HG03439 (cell line): ENCODE results near the gene MYO7B.

ENCODE experiments used
- ATAC-seq: cut with Tn5 transposase; IDR thresholded peaks from one replicate; pipeline ENCODE4 v1.9.1; 2021; ENCODE audit warnings: mild to moderate bottlenecking, moderate library complexity; ENCODE audit not compliant: unreplicated experiment

MYO7B gene

DNA sequence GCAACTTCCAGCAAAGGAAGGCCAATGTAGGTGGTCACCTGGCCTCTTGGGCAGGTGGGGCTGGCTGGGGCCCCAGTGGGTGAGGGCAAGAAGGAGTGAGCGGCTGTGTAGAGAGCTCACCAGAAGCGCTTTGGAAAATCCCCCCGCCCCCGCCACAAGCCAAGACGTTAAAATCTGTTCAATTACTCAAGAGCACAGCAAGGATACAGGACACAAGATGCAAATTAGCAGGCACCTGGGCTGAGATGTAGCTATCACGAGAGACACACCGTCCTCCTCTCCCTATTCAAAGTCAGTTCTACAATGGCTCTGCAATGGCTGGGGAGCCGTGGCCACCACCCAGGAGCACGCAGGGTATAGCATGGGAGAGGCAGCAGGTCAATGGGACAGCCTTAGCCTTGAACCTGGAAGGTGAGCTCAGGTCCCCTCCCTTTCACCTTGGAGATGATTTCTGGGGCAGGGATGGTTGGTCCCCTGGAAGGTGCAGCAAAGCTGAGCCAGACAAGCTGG is 72.0 kb downstream of the MYO7B start:
- ATAC-seq, result no peak

DNA sequence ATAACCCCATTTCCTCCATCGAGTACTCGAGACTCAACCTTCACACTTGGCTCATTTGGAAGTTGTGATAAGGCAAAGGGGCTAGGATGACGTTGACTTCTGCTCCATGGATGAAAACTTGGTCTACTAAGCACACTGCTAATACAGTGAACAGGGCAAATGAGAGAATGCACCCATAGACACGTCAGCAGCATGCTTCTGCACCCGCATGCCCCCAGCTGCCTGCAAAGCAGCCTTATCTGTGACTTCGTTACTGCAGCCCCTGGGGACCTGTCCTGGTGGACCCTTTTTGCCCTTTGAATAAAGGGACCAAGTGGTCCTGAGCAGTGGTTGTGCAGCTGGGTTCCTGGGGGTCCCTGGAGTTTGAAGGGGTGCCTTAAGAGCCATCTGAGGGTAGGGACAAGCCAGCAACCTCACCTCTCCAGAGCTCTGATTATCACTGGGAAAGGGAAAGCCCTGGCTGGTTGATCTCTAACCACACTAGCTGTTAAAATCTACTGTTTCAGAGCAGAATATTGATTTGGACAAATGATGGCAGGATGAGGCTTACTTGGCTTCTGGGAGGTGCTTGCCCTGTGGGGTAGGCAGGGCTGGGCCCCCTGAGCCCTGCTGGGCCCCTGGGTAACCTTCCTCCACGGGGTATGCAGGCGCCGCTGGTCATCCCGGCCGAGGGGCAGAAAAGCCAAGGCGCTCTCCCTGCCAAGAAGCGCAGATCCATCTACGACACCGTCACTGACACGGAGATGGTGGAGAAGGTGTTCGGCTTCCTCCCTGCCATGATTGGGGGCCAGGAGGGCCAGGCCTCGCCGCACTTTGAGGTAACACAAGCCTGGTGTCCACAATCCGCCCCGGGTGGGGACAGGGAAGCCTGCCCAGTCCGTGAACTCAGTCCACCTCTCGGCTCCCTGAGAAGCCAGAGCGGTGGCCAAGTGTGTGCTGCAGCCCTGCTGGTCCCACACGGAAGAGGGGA is 72.9 kb downstream of the MYO7B start:
- no peak for ATAC-seq

DNA sequence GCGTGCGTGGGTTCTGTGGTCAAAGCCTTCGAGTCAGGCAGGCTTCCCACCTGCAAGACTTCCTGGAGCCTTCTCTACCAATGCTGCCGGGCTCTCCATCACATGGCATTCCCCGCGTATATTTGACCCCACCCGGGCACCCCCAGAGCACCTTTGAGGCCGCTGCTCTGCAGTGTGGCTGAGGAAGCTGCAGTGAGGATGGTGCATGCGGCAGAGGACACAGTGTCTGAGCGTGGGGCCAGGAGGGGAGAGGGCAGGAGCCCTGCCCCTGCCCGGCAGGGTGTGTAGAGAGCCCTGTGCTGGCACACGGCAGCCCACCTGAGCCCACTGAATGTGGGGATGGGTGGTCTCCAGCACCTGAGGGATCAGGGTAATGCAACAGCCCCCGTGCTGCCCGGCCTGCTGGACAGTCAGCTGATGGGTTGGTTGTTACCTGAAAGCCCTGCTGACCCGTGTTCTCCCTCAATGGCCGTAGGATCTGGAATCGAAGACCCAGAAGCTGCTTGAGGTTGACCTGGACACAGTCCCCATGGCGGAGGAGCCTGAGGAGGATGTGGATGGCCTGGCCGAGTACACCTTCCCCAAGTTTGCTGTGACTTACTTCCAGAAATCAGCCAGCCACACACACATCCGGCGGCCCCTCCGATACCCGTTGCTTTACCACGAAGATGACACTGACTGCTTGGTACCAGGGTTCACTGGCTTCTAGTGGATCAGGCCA is 73.7 kb downstream of the MYO7B start:
- ATAC-seq, result no peak

DNA sequence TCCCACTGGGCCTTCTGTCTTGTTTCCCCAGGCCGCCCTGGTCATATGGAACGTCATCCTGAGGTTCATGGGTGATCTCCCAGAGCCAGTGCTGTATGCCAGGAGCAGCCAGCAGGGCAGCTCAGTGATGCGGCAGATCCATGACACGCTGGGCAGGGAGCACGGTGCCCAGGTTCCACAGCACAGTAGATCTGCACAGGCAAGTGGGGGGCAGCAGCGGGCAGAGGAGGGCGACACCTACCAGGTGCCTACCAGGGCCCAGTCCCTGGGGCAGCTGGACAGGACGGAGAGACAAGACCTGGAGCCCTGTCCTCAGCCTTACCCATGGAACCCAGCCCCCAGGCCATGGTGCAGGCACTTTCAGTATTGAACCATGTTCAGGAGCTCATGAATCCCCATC is 74.3 kb downstream of the MYO7B start:
- no peak for ATAC-seq

DNA sequence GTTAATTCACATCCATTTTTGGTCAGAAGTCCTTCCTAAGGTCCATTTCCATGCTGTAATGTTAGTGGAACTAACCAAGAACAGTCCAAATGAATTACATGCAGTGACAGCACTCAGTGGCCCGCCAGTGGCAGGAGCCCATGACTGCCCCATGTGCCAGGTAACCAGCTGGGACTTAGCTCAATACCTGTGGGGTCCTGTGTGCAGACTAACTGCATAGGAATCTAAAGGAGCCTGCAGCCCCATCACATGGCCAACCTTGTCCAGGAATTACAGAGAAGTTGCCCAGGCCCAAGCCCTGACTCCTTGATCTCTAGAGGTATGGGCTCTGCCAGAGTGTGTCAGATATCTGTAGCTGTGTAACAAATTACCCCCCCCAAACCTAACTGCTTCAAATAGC is 75.1 kb downstream of the MYO7B start:
- ATAC-seq, result no peak

DNA sequence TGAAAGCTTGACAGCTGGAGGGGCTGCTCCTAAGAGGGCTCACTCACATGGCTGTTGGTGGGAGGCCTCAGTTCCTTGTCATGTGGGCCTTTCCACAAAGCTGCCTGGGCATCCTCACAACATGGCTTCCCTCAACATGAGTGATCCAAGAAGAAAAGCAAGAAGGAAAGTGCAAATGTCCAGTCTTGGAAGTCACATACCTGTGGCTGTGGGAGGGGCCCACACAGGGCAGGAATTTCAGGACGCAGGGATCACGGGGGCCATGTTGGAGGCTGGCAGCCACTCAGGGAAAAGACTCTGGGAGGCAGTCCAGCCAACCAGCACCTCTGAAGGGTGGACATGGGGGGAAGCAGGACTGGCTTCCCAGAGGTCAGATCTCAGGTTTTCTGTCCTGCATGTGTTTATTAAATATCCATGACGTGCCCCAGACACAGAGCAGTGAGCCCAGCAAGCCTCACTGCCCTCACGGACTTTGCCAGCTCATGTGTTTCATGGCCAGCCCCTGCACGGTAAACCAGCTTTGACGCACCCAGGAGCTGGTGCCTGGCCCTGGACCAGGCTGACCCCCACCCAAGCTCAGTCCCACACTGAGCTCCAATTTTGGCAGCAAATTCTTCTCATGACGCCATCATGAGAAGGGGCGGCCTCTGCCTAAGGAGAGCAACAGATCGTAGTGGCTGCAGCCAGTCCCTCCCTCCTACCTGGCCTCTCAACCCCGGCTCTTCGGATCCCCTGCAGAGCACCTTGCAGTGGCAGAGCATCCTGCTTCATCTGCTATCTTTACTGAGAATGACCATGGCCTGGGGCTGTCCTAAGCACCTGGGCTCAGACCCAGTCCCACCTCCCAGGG is 75.8 kb downstream of the MYO7B start:
- no peak for ATAC-seq

DNA sequence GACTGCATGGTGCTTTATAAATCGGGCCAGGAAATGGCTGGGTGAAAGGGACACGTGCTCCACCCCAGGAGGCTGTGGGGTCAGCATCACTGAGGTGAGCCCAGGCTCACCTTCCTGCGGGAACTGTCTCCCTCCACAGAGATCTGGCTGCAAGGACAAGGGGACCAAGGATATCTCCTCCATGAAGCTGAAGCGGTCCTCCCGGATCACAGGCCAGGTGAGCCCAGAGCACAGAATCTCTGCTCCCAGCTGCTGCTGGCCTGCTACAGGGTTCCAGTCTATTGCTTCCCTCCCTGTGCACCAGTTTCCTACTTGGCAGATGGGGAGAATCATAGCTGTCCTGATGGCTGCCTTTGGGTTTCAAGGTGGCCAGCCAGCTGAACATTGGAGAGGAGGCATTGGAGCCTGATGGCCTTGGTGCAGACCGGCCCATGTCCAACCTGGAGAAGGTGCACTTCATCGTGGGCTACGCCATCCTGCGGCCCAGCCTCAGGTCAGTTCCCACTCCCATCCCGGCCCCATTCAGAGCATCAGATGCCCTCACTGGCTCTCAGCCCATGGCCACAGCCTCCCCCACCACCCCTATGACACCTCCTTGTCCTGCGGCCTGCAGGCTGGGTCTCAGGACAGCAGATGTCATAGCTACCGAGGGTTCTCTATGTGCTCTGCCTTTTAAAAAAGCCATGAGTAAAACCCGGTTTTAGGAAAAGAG is 76.8 kb downstream of the MYO7B start:
- ATAC-seq, result no peak

DNA sequence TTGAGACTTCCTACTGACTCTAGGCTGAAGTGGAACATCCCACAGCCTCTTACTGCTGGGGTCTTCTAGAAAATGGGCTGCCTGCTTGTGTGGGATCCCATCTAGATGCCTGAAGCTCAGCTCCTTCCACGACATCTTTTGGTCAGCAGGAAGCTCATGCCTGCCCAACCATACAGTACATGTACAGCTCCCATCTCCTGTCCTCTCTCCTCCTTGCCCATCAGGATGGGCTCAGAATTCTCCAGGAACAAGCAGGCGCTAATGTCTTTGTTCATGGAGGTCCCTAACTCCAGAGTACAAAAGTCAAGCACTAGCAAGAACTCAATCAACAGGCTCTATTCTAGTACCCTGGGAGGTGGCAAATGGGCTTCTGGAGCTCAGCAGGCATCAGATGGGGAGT is 78.8 kb downstream of the MYO7B start:
- no peak for ATAC-seq

DNA sequence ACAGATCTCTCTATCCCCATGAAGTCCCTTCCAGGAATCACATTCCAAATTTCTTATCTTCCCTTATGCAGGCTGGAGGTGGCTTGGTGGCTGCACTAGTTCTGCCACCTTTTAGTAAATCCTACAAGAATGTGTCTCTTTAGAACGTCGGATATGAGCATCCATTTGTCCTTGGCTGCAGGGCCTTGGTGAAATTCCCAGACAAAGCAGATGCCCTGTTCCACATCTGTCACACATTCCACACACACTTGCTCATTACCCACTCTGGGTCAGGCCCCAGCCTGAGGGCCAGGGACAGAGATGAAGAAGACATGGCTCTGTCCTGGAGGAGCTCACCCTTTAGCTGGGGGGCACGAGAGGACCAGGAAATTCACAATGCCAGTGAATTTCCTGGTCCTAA is 79.2 kb downstream of the MYO7B start:
- no peak for ATAC-seq

DNA sequence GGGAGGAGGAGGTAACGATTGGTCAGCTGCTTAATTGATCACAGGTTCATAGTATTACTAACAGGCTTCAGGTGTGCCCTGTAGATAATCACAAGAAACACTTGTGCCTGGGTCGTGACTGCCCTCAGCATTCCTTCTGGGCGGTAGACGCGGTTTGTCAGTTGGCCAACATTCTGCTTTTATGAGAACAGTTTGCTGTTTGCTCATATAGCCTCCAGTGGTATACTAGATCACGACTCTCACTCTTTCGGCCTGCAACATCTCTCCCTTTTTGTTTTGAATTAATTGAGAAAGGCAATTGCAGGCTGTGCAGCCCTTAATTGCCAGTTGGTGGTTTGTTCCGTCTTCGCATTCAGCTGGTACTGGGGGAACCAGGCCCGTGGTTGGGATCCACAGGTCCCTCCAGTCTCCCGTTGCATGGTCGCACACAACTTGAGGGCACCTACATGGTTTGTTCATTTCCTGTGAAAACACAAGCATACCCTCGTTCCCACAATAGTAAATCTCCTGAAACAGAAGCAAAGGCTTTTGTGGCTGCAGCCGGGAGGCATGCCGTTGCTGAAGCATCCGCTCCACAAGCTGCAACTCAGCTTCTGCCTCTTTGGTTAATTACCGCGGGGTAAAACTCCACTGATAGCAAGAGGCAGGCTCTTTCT is 80.2 kb downstream of the MYO7B start:
- ATAC-seq, result no peak

DNA sequence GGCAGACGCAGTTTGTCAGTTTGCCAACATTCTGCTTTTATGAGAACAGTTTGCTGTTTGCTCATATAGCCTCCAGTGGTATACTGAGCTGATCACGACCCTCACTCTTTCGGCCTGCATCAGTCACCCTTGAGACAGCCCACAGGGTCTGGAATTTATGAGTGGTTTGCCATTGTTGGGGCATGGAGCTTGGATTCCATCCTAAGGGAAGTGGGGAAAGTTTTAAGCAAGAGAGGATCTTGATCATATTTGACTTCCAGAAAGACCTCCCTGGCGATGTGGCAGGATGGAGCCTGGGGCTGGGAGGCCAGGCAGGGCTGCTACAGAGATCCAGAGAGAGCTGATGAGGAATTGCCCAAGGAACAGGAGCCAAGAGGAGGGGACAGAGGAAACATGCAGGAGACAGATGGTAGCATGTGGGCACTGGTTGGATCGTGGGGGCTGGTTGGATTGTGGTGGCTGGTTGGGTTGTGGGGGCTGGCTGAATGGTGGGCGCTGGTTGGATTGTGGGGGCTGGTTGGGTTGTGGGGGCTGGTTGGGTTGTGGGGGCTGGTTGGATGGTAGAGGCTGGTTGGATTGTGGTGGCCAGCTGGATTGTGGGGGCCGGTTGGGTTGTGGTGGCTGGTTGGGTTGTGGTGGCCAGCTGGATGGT is 83.2 kb downstream of the MYO7B start:
- no peak for ATAC-seq

DNA sequence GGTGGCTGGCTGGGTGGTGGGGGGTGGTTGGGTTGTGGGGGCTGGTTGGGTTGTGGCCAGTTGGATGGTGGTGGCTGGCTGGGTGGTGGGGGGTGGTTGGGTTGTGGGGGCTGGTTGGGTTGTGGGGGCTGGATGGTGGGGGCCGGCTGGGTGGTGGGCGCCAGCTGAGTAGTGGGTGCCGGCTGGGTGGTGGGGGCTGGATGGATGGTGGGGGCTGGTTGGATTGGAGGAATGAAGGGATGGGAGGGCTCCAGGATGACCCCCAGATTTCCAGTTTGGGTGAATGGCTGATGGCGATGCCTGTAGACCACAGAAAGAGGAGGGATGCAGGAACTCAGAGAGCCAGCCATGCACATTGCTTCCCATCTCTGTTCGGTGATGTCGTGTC is 83.7 kb downstream of the MYO7B start:
- no peak for ATAC-seq

DNA sequence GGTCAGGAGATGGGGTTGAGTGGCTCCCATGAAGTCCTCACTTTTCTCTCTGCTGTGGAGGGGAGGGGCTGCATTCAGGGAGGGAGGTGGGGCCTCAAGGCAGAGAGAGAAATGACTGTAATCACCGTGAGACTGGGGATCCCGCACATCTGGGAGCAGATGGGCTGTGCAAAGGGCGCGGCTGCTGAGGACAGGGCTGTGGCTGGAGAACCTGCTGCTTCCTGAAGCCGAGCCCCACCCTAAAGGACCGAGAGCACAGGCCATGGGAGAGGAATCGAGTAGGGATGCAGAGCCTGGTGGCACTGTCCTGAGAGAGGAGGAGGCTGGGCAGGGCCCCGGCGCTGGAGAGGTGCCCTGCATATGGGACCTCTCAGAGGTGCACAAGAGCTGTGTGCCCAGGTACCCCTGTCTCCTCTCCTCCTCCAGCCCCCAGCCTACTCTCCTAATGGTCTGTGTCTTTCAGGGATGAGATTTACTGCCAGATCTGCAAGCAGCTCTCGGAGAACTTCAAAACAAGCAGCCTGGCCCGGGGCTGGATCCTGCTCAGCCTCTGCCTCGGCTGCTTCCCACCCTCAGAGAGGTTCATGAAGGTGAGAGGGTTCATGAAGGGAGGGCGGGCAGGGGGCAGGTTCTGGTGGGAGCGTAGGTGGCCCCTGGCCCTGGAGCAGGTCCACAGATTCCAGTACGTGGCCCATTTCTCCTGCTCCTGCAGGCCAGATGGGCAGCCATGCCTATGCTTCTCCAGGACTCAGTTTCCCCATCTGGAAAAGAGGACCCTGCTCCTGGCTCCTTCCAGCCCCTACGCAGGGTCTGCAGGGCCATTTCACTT is 84.6 kb downstream of the MYO7B start:
- ATAC-seq, result no peak

DNA sequence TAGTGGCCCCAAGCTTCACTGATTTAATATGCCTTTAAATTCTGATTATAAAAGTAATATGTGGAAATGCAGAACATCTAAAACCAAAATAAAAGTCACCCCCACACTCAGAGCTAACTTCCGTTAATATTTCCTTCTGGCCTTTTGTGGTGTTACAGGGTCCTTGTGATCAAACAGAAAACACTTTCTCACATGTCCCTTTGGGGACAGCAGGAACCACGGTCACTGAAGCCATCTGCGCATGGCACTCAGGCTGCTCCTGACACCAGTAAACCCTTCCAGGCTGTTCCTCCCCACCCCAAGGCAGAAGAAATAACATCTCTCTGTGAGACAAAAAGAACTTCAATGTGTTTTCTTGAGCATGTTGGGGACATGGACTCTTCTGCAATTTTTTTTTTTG is 85.4 kb downstream of the MYO7B start:
- no peak for ATAC-seq

DNA sequence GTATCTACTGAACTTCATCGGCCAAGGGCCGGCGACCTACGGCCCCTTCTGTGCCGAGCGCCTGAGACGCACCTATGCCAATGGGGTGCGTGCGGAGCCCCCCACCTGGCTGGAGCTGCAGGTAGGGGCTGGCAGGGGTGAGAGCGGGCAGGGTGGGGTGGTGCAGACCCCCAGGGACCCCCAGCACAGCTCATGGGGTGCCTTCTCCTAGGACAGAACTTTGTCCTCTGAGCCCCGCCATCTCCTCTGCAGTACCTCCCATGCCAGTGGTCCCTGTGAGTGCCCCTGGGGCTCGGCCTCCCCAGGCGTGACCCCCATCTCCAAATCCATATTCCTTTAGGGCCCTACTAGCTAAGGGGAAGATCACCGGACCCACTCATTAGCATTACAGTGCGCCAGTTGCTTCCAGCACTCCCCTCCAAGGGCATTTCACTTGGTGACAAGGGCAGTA is 86.5 kb downstream of the MYO7B start:
- no peak for ATAC-seq

DNA sequence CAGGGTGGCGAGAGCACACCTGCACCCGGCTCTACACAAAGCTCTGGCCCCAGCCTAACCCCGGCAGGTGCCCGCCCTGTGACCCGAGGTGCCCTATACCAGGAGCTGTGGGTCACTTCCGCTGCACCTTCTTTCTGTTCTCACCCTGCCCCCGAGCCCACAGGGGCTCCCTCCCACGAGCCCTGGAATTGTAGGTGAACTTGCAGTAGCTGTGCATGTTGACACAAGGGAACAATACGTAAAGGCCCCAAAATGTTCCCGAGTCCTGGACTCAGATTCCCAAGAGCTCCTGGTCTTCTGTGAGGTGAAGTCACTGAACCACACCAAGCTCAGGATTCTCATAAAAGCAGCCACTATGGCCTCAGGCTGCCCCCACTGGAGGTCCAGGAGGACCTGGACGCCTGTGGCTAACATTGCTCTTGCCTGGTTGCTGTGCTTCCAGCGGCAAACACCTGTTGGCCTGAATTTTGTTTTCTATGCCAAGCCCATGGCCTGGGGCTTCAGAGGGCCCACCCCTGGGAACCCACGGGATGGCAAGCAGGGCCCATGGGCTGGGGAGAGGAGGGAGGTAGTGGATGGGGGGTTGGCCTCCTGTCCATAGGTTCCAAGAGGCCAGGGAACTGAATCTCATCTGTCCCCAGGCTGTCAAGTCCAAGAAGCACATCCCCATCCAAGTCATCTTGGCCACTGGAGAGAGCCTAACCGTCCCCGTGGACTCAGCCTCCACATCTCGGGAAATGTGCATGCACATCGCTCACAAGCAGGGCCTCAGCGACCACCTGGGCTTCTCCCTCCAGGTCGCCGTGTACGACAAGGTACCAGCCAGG is 87.3 kb downstream of the MYO7B start:
- no peak for ATAC-seq
